Transverse colon (tissue), 4 donors: ENCODE results near the gene ZFY. TPM values are rescaled to one million over a fixed set of nuclear protein-coding genes. Genes with fewer than 3 reads are reported as not detected.

Source experiments
- DNase-seq: peaks from one replicate; pipeline ENCODE4 v3.0.0-alpha.2; 2019
- H3K27ac ChIP-seq, 4 donors: fragments of 200-600 bp; sonication (generic); 2 replicates each; pipeline ENCODE4 v1.5.1; 2016 to 2018; ENCODE audit warnings: inconsistent platforms in 4 of 4
- H3K27me3 ChIP-seq: fragments of 200-600 bp; sonication (generic); 2 replicates; pipeline ENCODE4 v1.5.1; 2017; ENCODE audit warnings: inconsistent platforms
- H3K36me3 ChIP-seq, 4 donors: fragments of 200-600 bp; sonication (generic); 2 replicates each; pipeline ENCODE4 v1.5.1; 2017 to 2019; ENCODE audit warnings: inconsistent platforms in 4 of 4
- H3K4me1 ChIP-seq, 4 donors: fragments of 200-600 bp; sonication (generic); 2 replicates each; pipeline ENCODE4 v1.5.1; 2017 to 2020; ENCODE audit warnings: inconsistent platforms in 4 of 4
- H3K4me3 ChIP-seq, 4 donors: fragments of 200-600 bp; sonication (generic); 1 replicate in 1 of 4; 2 replicates in 3 of 4; pipeline versions ENCODE4 v1.5.1 to v1.6.1; 2017 to 2019; ENCODE audit warnings: inconsistent platforms in 4 of 4
- H3K9me3 ChIP-seq, 2 donors: fragments of 200-600 bp; sonication (generic); 2 replicates each; pipeline ENCODE4 v1.5.1; 2017 to 2019; ENCODE audit warnings: inconsistent platforms in 2 of 2
- EP300 ChIP-seq: sonication (generic); formaldehyde crosslinking; IDR thresholded peaks from one replicate; pipeline ENCODE4 v1.6.1; 2017; ENCODE audit warnings: antibody characterized with exemption, low read depth
- POLR2A ChIP-seq: fragments of 450-650 bp; IDR thresholded peaks from one replicate; pipeline ENCODE4 v1.6.1; 2016; ENCODE audit warnings: antibody characterized with exemption, mild to moderate bottlenecking, moderate library complexity
- POLR2AphosphoS5 ChIP-seq, 3 donors: sonication (generic); formaldehyde crosslinking; IDR thresholded peaks; one replicate each; pipeline ENCODE4 v1.6.1; 2016; ENCODE audit warnings: antibody characterized with exemption in 3 of 3
- WGBS, 2 donors: methylation state at CpG; one replicate each; pipeline ENCODE4 v1.1.5; 2018; ENCODE audit warnings: low coverage in 1 of 2; 5-methylcytosine and 5-hydroxymethylcytosine counted together
- in situ Hi-C, 4 donors: fragments of 200-750 bp; cut with MboI; loops; one replicate each; pipeline versions ENCODE4 v1.15.0 to v1.15.1; 2017; ENCODE audit warnings: low sequenced_read_pairs in 3 of 4, low pct_ligation_motif_present in 1 of 4, low pct_unique_long_range_greater_than_20kb in 1 of 4
- intact Hi-C: fragments of 100-400 bp; cut with DNase I; formaldehyde crosslinking; loops from one replicate; pipeline ENCODE4 v1.15.1; 2023; ENCODE audit warnings: low total_unique reads
- total RNA-seq, 4 donors: library from RNA; depleted of rRNA; stranded (reverse); fragments of >200 nt; gene quantifications; one replicate each; pipeline ENCODE4 v1.1.0, GENCODE V29; 2016
- TF ChIP-seq, protein P1 (sequence below), 5 experiments: fragments of 200-600 bp in 3 of 5; fragments of 450-650 bp in 2 of 5; sonication (generic) in 3 of 5; IDR thresholded peaks; 1 replicate in 2 of 5; 2 replicates in 3 of 5; pipeline ENCODE4 v1.5.1; 2016 to 2017; ENCODE audit warnings: antibody characterized with exemption in 5 of 5, inconsistent platforms in 3 of 5, mild to moderate bottlenecking in 2 of 5, moderate library complexity in 1 of 5

Gene ZFY
- total RNA-seq, 4 donors from 2014 or later = 12.7 to 15.8 TPM; not detected in 2

GRCh38 chrY:2955561-2955960 lies 20.4 kb downstream of the ZFY start:
- WGBS, 2 donors = 82% methylated on average over 3 of the region's 3 CpGs; no CpG with 5 or more reads in 1 of the 2 donors
- in situ Hi-C loops = no loop called here
- no peak for TF ChIP-seq POLR2AphosphoS5 (IDR thresholded peaks at IDR 0.05)
- TF ChIP-seq, protein P1, sequence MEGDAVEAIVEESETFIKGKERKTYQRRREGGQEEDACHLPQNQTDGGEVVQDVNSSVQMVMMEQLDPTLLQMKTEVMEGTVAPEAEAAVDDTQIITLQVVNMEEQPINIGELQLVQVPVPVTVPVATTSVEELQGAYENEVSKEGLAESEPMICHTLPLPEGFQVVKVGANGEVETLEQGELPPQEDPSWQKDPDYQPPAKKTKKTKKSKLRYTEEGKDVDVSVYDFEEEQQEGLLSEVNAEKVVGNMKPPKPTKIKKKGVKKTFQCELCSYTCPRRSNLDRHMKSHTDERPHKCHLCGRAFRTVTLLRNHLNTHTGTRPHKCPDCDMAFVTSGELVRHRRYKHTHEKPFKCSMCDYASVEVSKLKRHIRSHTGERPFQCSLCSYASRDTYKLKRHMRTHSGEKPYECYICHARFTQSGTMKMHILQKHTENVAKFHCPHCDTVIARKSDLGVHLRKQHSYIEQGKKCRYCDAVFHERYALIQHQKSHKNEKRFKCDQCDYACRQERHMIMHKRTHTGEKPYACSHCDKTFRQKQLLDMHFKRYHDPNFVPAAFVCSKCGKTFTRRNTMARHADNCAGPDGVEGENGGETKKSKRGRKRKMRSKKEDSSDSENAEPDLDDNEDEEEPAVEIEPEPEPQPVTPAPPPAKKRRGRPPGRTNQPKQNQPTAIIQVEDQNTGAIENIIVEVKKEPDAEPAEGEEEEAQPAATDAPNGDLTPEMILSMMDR (IDR thresholded peaks at IDR 0.05) = no peak
- TF ChIP-seq POLR2A = no peak

GRCh38 chrY:2962061-2962460 lies 26.9 kb downstream of the ZFY start:
- DNase-seq = no peak
- no peaks in the 10 kb centered on the region for H3K27me3 ChIP-seq
- H3K4me1 ChIP-seq = no peaks in the 10 kb centered on the region
- intact Hi-C loops = no loop called here
- H3K27ac ChIP-seq = no peak overlapping the region
- TF ChIP-seq, protein P1 (IDR thresholded peaks at IDR 0.05) = no peak
- no peak for TF ChIP-seq EP300
- no peak for TF ChIP-seq POLR2A
- TF ChIP-seq POLR2AphosphoS5 (IDR thresholded peaks at IDR 0.05) = no peak
- no peaks in the 10 kb centered on the region for H3K36me3 ChIP-seq
- no peak overlapping the region for H3K4me3 ChIP-seq
- 93% methylated on average over 2 of the region's 2 CpGs; no CpG with 5 or more reads in 1 of the 2 donors for WGBS, 2 donors
- no peaks in the 10 kb centered on the region for H3K9me3 ChIP-seq
- in situ Hi-C loops = no loop called here

More at GRCh38 chrY:2955561-2955960, 20.4 kb downstream of the ZFY start:
- intact Hi-C loops = no loop called here
- no peak overlapping the region for H3K4me3 ChIP-seq
- no peaks in the 10 kb centered on the region for H3K4me1 ChIP-seq
- no peak for DNase-seq
- no peak overlapping the region for H3K27ac ChIP-seq
- H3K36me3 ChIP-seq = no peaks in the 10 kb centered on the region
- no peaks in the 10 kb centered on the region for H3K27me3 ChIP-seq
- no peaks in the 10 kb centered on the region for H3K9me3 ChIP-seq

GRCh38 chrY:2964814-2965213 lies 29.6 kb downstream of the ZFY start:
- intact Hi-C loops = no loop called here
- no peaks in the 10 kb centered on the region for H3K9me3 ChIP-seq
- H3K4me3 ChIP-seq = no peak overlapping the region
- TF ChIP-seq EP300 = no peak
- no peak for TF ChIP-seq POLR2AphosphoS5 (IDR thresholded peaks at IDR 0.05)
- TF ChIP-seq, protein P1 (IDR thresholded peaks at IDR 0.05) = no peak
- no peak for TF ChIP-seq POLR2A
- no peaks in the 10 kb centered on the region for H3K27me3 ChIP-seq
- in situ Hi-C loops = no loop called here
- no peak overlapping the region for H3K27ac ChIP-seq
- peaks cover 0 to 7% (median 0%) of the 10 kb centered on the region in 4 donors for H3K4me1 ChIP-seq
- H3K36me3 ChIP-seq = no peaks in the 10 kb centered on the region
- no peak for DNase-seq
- 60% methylated on average over 1 of the region's 1 CpG; no CpG with 5 or more reads in 1 of the 2 donors for WGBS, 2 donors

DNA sequence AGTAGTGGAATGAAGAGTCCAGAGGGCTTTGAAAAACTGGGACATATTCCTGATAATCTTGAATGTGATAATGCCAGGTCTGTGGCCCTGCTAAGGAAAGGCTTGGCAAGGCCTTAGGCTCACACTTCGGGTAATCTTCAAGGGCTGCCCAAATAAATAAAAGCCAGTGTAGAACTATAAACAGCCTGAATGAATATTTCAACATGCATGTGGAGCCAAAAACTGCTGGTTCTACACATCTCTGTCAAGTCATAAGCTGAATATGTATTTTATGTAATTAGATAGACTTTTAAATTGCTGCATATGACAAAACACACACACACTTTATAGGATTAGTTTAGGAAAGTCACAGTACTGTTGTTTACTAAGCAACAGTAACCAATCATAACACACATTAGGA lies 30.4 kb downstream of the ZFY start:
- TF ChIP-seq, protein P1 (IDR thresholded peaks at IDR 0.05) = no peak
- TF ChIP-seq POLR2AphosphoS5 (IDR thresholded peaks at IDR 0.05) (no peak), EP300 (no peak), POLR2A (no peak)
- Histone ChIP-seq H3K27ac (no peak overlapping the region), H3K4me1 (peaks cover 0 to 16% (median 0%) of the 10 kb centered on the region in 4 donors), H3K36me3 (no peaks in the 10 kb centered on the region), H3K4me3 (no peak overlapping the region), H3K27me3 (no peaks in the 10 kb centered on the region), H3K9me3 (no peaks in the 10 kb centered on the region)
- DNase-seq = no peak
- intact Hi-C loops (no loop called here), in situ Hi-C loops (no loop called here)
- WGBS, 2 donors = no CpG with 5 or more reads among the region's 1 CpG
